Measurements from ENCODE around the gene ARSG. TPM values are rescaled to one million over a fixed set of nuclear protein-coding genes. Genes with fewer than 3 reads are reported as not detected.

ARSG gene
- total RNA-seq, 4 donors from 2014 or later = 1.4 to 8.2 (median 2.6) TPM

DNA sequence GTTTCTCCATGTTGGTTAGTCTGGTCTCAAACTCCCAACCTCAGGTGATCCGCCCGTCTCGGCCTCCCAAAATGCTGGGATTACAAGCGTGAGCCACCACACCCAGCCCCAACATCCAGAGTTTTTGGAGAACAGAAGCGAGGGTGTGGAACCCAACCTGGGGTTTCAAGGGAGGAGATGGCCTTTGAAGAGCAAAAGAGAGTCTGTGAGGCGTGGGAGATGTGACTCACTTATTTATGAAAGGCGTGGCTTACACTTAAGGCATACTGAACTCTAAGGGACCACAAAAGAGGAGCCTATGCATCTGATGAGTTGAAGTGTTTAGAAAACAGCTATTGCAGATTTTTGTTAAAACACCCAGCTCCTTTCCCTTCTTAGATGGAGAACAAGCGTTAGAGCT lies 18.9 kb downstream of the ARSG start:
- DNase-seq (ENCODE audit: low spot score) = no peak
- TF ChIP-seq, protein P1, sequence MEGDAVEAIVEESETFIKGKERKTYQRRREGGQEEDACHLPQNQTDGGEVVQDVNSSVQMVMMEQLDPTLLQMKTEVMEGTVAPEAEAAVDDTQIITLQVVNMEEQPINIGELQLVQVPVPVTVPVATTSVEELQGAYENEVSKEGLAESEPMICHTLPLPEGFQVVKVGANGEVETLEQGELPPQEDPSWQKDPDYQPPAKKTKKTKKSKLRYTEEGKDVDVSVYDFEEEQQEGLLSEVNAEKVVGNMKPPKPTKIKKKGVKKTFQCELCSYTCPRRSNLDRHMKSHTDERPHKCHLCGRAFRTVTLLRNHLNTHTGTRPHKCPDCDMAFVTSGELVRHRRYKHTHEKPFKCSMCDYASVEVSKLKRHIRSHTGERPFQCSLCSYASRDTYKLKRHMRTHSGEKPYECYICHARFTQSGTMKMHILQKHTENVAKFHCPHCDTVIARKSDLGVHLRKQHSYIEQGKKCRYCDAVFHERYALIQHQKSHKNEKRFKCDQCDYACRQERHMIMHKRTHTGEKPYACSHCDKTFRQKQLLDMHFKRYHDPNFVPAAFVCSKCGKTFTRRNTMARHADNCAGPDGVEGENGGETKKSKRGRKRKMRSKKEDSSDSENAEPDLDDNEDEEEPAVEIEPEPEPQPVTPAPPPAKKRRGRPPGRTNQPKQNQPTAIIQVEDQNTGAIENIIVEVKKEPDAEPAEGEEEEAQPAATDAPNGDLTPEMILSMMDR (IDR thresholded peaks at IDR 0.05) = no peak
- no peak for ATAC-seq (ENCODE audit: low FRiP score)

DNA sequence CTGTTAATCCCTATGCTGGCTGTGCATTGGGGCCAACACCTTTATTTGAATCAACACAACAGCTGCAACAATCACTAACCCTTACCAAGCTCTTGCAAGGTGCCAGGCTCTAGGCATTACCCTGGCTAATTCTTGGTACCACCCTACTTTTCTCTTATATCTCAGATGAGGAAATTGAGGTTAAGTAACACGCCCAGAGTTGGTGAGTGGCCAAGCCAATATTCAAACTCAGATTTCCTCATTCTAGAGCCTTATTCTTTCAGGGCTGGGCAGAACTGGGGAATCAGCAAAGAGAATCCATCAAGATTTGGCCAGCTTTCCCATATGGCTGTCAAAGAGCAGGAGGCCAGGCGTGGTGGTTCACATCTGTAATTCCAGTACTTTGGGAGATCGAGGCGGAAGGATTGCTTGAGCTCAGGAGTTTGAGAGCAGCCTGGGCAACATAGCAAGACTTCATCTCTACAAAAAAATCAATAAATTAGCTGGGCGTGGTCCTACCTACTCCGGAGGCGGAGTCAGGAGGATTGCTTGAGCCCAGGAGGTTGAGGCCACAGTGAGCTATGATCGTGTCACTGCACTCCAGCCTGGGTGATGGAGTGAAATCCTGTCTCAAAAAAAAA lies 23.7 kb downstream of the ARSG start:
- DNase-seq (ENCODE audit: low spot score) (no peak), ATAC-seq (ENCODE audit: low FRiP score) (no peak)

GRCh38 chr17:68315930-68316329 lies 24.6 kb downstream of the ARSG start:
- TF ChIP-seq, protein P1 (IDR thresholded peaks at IDR 0.05) = no peak
- ATAC-seq (ENCODE audit: low FRiP score) (no peak), DNase-seq (ENCODE audit: low spot score) (no peak)

More for the DNA sequence above, 23.7 kb downstream of the ARSG start:
- TF ChIP-seq, protein P1 (IDR thresholded peaks at IDR 0.05) = no peak

DNA sequence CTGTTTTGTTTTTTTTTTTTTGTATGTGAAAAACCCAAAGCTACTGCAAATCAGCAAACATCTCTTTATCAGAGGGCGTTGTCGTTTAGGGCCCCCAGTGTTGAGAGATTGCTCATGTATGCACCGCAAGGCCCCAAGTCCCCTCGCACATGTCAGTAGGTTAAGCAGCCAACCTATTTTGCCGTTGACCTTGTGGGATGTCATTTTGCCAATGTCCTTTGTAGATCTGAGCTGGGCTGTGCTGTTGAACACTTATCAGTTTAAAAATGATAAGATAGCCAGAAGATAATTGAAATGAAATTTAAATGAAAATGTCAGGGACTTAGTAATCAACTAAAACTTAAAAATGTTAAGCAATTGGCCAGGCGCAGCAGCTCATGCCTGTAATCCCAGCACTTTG lies 26.2 kb downstream of the ARSG start:
- no peak for DNase-seq (ENCODE audit: low spot score)
- no peak for ATAC-seq (ENCODE audit: low FRiP score)
- TF ChIP-seq, protein P1 (IDR thresholded peaks at IDR 0.05) = no peak

- TF ChIP-seq, protein P1 (IDR thresholded peaks at IDR 0.05) = no peak
- ATAC-seq (ENCODE audit: low FRiP score) = no peak
- DNase-seq (ENCODE audit: low spot score) = no peak
Measured at GRCh38 chr17:68318103-68318991, 27.1 kb downstream of the ARSG start.

DNA sequence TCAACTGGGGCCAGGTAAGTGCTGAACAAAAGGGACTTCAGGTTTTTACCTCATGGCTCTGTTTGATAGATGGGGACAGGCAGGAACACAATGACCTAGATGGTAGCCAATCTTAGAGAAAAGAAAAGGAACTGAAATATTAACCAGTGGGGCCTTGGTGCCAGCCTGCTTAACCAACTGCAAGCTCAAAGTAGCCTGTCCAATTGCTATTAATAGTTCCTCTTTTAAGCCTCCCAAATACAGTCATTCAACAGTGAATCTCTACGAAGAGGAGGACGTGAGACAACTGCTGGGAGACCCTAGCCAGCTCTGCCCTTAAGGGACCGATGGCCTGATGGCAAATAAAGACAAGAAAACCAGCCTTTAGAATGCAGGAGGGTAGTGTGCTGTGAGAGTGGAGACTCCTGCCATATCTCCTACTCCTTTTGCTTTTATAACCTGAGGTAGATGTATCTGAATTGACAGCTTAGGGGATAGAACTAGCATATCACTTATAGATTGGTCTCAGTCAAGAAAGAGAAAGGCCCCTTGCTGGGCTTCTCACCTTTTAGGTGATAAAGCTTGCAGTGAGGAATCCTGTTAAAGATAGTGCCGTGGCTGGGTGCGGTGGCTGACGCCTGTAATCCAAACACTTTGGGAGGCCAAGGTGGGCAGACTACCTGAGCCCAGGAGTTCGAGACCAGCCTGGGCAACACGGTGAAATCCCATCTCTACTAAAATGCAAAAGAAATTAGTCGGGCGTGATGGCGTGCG lies 28.3 kb downstream of the ARSG start:
- TF ChIP-seq, protein P1 (IDR thresholded peaks at IDR 0.05) = no peak
- DNase-seq (ENCODE audit: low spot score) (no peak), ATAC-seq (ENCODE audit: low FRiP score) (no peak)

All from omental fat pad (tissue), 4 donors.